Ishikawa (cell line): ENCODE measurements around the gene CENPC.

Source experiments
- EGR1 ChIP-seq: IDR thresholded peaks from 2 replicates; pipeline ENCODE4 v1.6.1; 2012
- FOXM1 ChIP-seq: IDR thresholded peaks from 2 replicates; pipeline ENCODE4 v1.6.1; 2012; ENCODE audit warnings: low read depth, borderline replicate concordance
- NFIC ChIP-seq: IDR thresholded peaks from 2 replicates; pipeline ENCODE4 v1.6.1; 2012
- TAF1 ChIP-seq: IDR thresholded peaks from 2 replicates; pipeline ENCODE4 v1.6.1; 2012; ENCODE audit warnings: low read depth, mild to moderate bottlenecking
- TEAD4 ChIP-seq: IDR thresholded peaks from 2 replicates; pipeline ENCODE4 v1.6.1; 2012
- YY1 ChIP-seq: IDR thresholded peaks from 2 replicates; pipeline ENCODE4 v1.6.1; 2012; ENCODE audit warnings: low read depth
- TF ChIP-seq, protein P1 (sequence below): IDR thresholded peaks from 2 replicates; pipeline ENCODE4 v1.6.1; 2012; ENCODE audit warnings: low read depth, mild to moderate bottlenecking
- TF ChIP-seq, protein P2 (sequence below): IDR thresholded peaks from 2 replicates; pipeline ENCODE4 v1.6.1; 2012

DNA sequence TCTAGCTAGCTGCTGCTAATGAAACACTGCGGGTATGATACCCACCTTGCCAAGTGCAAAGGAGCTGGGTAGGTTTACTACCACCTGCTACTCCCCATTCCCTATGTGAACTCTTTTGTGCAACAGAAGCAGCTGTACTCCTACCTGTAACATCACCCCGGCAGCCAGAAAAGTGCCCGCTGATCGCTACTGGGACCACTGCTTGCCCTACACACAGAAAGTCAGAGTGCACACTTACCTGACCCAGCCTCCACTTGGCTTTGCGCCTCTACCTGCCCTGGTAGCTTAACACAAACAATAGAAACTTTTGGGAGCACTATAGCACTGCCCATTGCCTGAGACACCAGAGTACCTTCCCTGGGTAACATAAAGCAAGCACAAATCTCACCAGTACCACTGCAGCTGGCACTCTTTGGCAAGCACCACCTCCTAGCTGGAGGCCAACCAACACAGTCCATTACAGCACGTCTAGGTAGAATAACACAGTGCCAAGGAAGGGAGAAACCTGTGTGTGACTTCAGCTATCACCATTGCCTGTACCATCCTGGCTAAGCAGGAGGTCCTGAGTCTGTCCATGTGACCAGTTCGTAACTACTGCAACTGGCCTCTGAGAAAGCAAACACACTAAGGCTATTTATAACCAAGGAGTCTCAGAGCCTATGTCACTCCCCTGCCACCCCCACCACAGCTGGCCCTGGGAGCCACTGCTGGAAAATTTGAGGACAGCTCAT, 80.1 kb downstream of the CENPC start:
- TF ChIP-seq EGR1 (no peak), NFIC (no peak), YY1 (no peak), TAF1 (no peak), TEAD4 (no peak), FOXM1 (no peak)
- TF ChIP-seq, protein P1, sequence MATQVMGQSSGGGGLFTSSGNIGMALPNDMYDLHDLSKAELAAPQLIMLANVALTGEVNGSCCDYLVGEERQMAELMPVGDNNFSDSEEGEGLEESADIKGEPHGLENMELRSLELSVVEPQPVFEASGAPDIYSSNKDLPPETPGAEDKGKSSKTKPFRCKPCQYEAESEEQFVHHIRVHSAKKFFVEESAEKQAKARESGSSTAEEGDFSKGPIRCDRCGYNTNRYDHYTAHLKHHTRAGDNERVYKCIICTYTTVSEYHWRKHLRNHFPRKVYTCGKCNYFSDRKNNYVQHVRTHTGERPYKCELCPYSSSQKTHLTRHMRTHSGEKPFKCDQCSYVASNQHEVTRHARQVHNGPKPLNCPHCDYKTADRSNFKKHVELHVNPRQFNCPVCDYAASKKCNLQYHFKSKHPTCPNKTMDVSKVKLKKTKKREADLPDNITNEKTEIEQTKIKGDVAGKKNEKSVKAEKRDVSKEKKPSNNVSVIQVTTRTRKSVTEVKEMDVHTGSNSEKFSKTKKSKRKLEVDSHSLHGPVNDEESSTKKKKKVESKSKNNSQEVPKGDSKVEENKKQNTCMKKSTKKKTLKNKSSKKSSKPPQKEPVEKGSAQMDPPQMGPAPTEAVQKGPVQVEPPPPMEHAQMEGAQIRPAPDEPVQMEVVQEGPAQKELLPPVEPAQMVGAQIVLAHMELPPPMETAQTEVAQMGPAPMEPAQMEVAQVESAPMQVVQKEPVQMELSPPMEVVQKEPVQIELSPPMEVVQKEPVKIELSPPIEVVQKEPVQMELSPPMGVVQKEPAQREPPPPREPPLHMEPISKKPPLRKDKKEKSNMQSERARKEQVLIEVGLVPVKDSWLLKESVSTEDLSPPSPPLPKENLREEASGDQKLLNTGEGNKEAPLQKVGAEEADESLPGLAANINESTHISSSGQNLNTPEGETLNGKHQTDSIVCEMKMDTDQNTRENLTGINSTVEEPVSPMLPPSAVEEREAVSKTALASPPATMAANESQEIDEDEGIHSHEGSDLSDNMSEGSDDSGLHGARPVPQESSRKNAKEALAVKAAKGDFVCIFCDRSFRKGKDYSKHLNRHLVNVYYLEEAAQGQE, result no peak
- TF ChIP-seq, protein P2, sequence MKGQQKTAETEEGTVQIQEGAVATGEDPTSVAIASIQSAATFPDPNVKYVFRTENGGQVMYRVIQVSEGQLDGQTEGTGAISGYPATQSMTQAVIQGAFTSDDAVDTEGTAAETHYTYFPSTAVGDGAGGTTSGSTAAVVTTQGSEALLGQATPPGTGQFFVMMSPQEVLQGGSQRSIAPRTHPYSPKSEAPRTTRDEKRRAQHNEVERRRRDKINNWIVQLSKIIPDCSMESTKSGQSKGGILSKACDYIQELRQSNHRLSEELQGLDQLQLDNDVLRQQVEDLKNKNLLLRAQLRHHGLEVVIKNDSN, result no peak
